Lung (tissue), 12 donors: ENCODE results near the gene OR5B12. TPM values are rescaled to one million over a fixed set of nuclear protein-coding genes. Genes with fewer than 3 reads are reported as not detected.
"Not testable (repeated sequence)": the region's sequence is repeated elsewhere in the genome, so short reads cannot be mapped to it uniquely, and the experiment has no call there.

Source experiments
- ATAC-seq: fragments of 200-7000 bp; cut with Tn5 transposase; one replicate; pipeline ENCODE4 v1.9.1; 2020; ENCODE audit warnings: moderate number of reproducible peaks; ENCODE audit not compliant: insufficient read depth, low FRiP score
- DNase-seq, 3 donors: peaks; one replicate each; pipeline ENCODE4 v3.0.0-alpha.2; 2013 to 2017
- H3K27ac ChIP-seq, 2 donors: one replicate each; pipeline ENCODE4 v1.5.1; 2013; ENCODE audit warnings: mild to moderate bottlenecking in 2 of 2, moderate library complexity in 2 of 2, control low read depth in 1 of 2, inconsistent platforms in 1 of 2, low read depth in 1 of 2, low read length in 1 of 2
- H3K27me3 ChIP-seq, 3 donors: one replicate each; pipeline ENCODE4 v1.5.1; 2013; ENCODE audit warnings: low read length in 2 of 3; ENCODE audit not compliant: control insufficient read depth in 3 of 3, insufficient read depth in 3 of 3
- H3K36me3 ChIP-seq, 4 donors: one replicate each; pipeline ENCODE4 v1.5.1; 2013; ENCODE audit warnings: low read length in 4 of 4, mild to moderate bottlenecking in 1 of 4, moderate library complexity in 1 of 4; ENCODE audit not compliant: control insufficient read depth in 4 of 4, insufficient read depth in 4 of 4
- H3K4me1 ChIP-seq, 5 donors: one replicate each; pipeline ENCODE4 v1.5.1; 2013; ENCODE audit warnings: low read length in 5 of 5, mild to moderate bottlenecking in 2 of 5, moderate library complexity in 1 of 5; ENCODE audit not compliant: control insufficient read depth in 5 of 5, insufficient read depth in 5 of 5
- H3K4me3 ChIP-seq: one replicate; pipeline ENCODE4 v1.5.1; 2013; ENCODE audit warnings: mild to moderate bottlenecking, control low read depth, moderate library complexity
- H3K9ac ChIP-seq, 2 donors: one replicate each; pipeline ENCODE4 v1.5.1; 2013; ENCODE audit warnings: low read length in 2 of 2, control low read depth in 1 of 2; ENCODE audit not compliant: insufficient read depth in 1 of 2
- H3K9me3 ChIP-seq, 4 donors: one replicate each; pipeline ENCODE4 v1.5.1; 2013; ENCODE audit warnings: low read length in 3 of 4, mild to moderate bottlenecking in 1 of 4, moderate library complexity in 1 of 4; ENCODE audit not compliant: control insufficient read depth in 4 of 4, insufficient read depth in 3 of 4
- CTCF ChIP-seq: IDR thresholded peaks from 2 replicates; pipeline ENCODE4 v1.5.1; 2012; ENCODE audit warnings: mild to moderate bottlenecking; ENCODE audit errors: control extremely low read depth, extremely low read depth
- WGBS, 2 donors: extraction: QIAGEN DNeasy Blood & Tissue Kit; methylation state at CpG; one replicate each; pipeline ENCODE4 v1.1.7; 2013; 5-methylcytosine and 5-hydroxymethylcytosine counted together
- polyA plus RNA-seq, 2 donors: library from polyadenylated mRNA; stranded (reverse); fragments of 200-250 nt; gene quantifications; one replicate each; pipeline ENCODE4 v1.2.1, GENCODE V29; 2013
- total RNA-seq, 2 donors: library from RNA; depleted of rRNA in 1 of 2; stranded (reverse); fragments of >200 nt in 1 of 2; gene quantifications; one replicate each; pipeline ENCODE4 v1.2.1, GENCODE V29; 2014 to 2021
- donor health status: control.
- donor health status: control.
- donor health status: Bipolar disorder and iron deficiency.
- donor health status: healthy.
- donor health status: DM: yes; HTN: yes; CAD: no.

The OR5B12 gene
- total and polyA plus RNA-seq, 4 donors, result not detected

GRCh38 chr11:58433638-58434203 lies 8.3 kb downstream of the OR5B12 start:
- no peak for TF ChIP-seq CTCF
- Histone ChIP-seq H3K4me1 (no peaks in the 10 kb centered on the region), H3K9me3 (peaks cover 0 to 3% (median 1%) of the 10 kb centered on the region in 4 donors), H3K36me3 (no peaks in the 10 kb centered on the region), H3K27ac (no peak overlapping the region), H3K27me3 (no peaks in the 10 kb centered on the region), H3K9ac (no peak overlapping the region), H3K4me3 (no peak overlapping the region)
- ATAC-seq (no peak), DNase-seq (no peak)
- 57 to 76% methylated on average over 3 of the region's 3 CpGs for WGBS, 2 donors

DNA sequence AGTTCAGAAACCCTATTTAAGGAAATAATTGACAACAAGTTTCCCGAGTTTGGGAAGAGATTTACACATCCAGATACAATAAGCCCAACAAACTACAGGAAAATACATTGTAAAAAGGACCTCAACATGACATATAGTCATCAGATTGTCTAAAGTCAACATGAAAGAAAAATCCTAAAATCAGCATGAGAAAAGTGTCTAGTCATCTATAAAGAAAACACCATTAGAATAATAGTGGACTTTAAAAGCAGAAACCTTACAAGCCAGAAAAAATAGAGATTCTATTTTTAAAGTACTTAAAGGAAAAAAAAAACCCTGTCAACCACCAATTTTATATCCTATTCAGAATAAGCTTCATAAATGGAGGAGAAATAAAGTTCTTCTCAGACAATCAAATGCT lies 12.8 kb downstream of the OR5B12 start:
- no peak for DNase-seq
- Histone ChIP-seq H3K27me3 (no peaks in the 10 kb centered on the region), H3K4me3 (no peak overlapping the region), H3K4me1 (no peaks in the 10 kb centered on the region), H3K9me3 (peaks cover 0 to 9% (median 0%) of the 10 kb centered on the region in 4 donors), H3K9ac (no peak overlapping the region), H3K27ac (no peak overlapping the region), H3K36me3 (no peaks in the 10 kb centered on the region)
- WGBS, 2 donors, result 48 to 68% methylated on average over 1 of the region's 1 CpG
- no peak for ATAC-seq
- no peak for TF ChIP-seq CTCF

- no peak within 1 kb of the TSS for H3K4me3 ChIP-seq
- H3K4me1 ChIP-seq, result no peaks in the 10 kb centered on the region
- H3K27me3 ChIP-seq, result no peaks in the 10 kb centered on the region
- H3K9me3 ChIP-seq, result peaks cover 0 to 9% (median 0%) of the 10 kb centered on the region in 4 donors
- 77 to 80% methylated on average over 3 of the region's 3 CpGs for WGBS, 2 donors
- H3K27ac ChIP-seq, result no peak within 1 kb of the TSS
- DNase-seq (no peak), ATAC-seq (no peak)
- no peaks in the 10 kb centered on the region for H3K36me3 ChIP-seq
- H3K9ac ChIP-seq, result no peak within 1 kb of the TSS
- TF ChIP-seq CTCF, result no peak
Observed at GRCh38 chr11:58428021-58428420, 14.0 kb downstream of the OR5B12 start, which contains the start of gene OR5B2. Gene OR5B2 (minus strand): TSS chr11:58428121. CDS start chr11:58423261, 4,860 bp downstream.

GRCh38 chr11:58406774-58407173 lies 35.3 kb downstream of the OR5B12 start, which contains the start of gene OR5B3:
Gene OR5B3 (minus strand): TSS chr11:58406874. CDS start chr11:58403409, 3,465 bp downstream.
- no peak for TF ChIP-seq CTCF
- WGBS, 2 donors, result 69 to 77% methylated on average over 1 of the region's 1 CpG
- Histone ChIP-seq H3K9ac (no peak within 1 kb of the TSS), H3K27ac (no peak within 1 kb of the TSS), H3K36me3 (no peaks in the 10 kb centered on the region), H3K4me3 (no peak within 1 kb of the TSS), H3K27me3 (no peaks in the 10 kb centered on the region), H3K9me3 (peaks cover 0 to 20% (median 9%) of the 10 kb centered on the region in 4 donors), H3K4me1 (no peaks in the 10 kb centered on the region)
- ATAC-seq (no peak), DNase-seq (no peak)

DNA sequence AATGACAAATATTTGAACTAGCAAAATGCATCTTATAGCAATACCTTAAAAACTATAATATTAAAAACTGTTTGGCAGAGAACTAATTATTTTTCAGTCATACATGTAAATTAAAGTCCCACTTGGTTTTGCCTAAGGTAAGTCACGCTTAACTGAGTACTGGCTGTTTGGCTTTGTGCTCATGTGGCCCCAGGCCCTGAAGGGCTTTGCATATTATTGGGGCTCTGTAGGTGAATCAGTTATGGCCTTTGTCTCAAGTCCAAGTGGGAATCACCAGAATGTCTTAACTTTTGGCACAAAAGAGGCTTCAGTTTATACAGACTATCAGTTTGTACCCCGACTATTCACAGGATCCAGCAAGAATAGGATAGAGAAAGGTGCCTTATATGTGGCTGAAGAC lies 42.4 kb downstream of the OR5B12 start:
- not testable (repeated sequence) for H3K4me3 ChIP-seq, H3K9me3 ChIP-seq, DNase-seq, H3K36me3 ChIP-seq, H3K27ac ChIP-seq, H3K27me3 ChIP-seq, H3K9ac ChIP-seq, ATAC-seq, H3K4me1 ChIP-seq
- 78 to 85% methylated on average over 1 of the region's 2 CpGs for WGBS, 2 donors
